Activated naive CD8-positive, alpha-beta T cell (primary cell): Measurements from ENCODE around the gene HIVEP3.
"Not testable (repeated sequence)": the region's sequence is repeated elsewhere in the genome, so short reads cannot be mapped to it uniquely, and the experiment has no call there.

Experiments
- H3K27ac Mint-ChIP-seq: one replicate; pipeline ENCODE4 v1.8.0; 2021; ENCODE audit warnings: mixed read lengths
- H3K27me3 Mint-ChIP-seq: one replicate; pipeline ENCODE4 v1.8.0; 2021; ENCODE audit warnings: mixed read lengths
- H3K36me3 Mint-ChIP-seq: one replicate; pipeline ENCODE4 v1.8.0; 2021; ENCODE audit warnings: mixed read lengths
- H3K4me1 Mint-ChIP-seq: one replicate; pipeline ENCODE4 v1.8.0; 2021; ENCODE audit warnings: low read depth, mixed read lengths
- H3K4me3 Mint-ChIP-seq: one replicate; pipeline ENCODE4 v1.8.0; 2021; ENCODE audit warnings: mild to moderate bottlenecking, mixed read lengths
- H3K9me3 Mint-ChIP-seq: one replicate; pipeline ENCODE4 v1.8.0; 2021; ENCODE audit warnings: low read depth, mixed read lengths

Gene HIVEP3

GRCh38 chr1:41710980-41711379 lies 207.7 kb downstream of the HIVEP3 start:
- Mint-ChIP-seq H3K27ac (no peak overlapping the region), H3K27me3 (no peaks in the 10 kb centered on the region), H3K4me3 (no peak overlapping the region), H3K36me3 (no peaks in the 10 kb centered on the region), H3K4me1 (peaks cover 4% of the 10 kb centered on the region), H3K9me3 (no peaks in the 10 kb centered on the region)

- H3K27me3 Mint-ChIP-seq = no peaks in the 10 kb centered on the region
- H3K4me1 Mint-ChIP-seq = peaks cover 2% of the 10 kb centered on the region
- H3K27ac Mint-ChIP-seq = no peak overlapping the region
- H3K4me3 Mint-ChIP-seq = no peak overlapping the region
- H3K36me3 Mint-ChIP-seq = no peaks in the 10 kb centered on the region
- H3K9me3 Mint-ChIP-seq = no peaks in the 10 kb centered on the region
Measured at GRCh38 chr1:41709873-41710272, 208.8 kb downstream of the HIVEP3 start.

GRCh38 chr1:41709331-41709730 lies 209.4 kb downstream of the HIVEP3 start:
- Mint-ChIP-seq H3K36me3 (no peaks in the 10 kb centered on the region), H3K4me1 (peaks cover 2% of the 10 kb centered on the region), H3K4me3 (no peak overlapping the region), H3K27me3 (no peaks in the 10 kb centered on the region), H3K9me3 (no peaks in the 10 kb centered on the region), H3K27ac (no peak overlapping the region)

- Mint-ChIP-seq H3K9me3 (no peaks in the 10 kb centered on the region), H3K36me3 (no peaks in the 10 kb centered on the region), H3K27ac (no peak overlapping the region), H3K4me1 (peaks cover 2% of the 10 kb centered on the region), H3K4me3 (no peak overlapping the region), H3K27me3 (no peaks in the 10 kb centered on the region)
Measured at GRCh38 chr1:41708332-41708731, 210.4 kb downstream of the HIVEP3 start.

GRCh38 chr1:41707793-41708192 lies 210.9 kb downstream of the HIVEP3 start:
- H3K9me3 Mint-ChIP-seq = no peaks in the 10 kb centered on the region
- H3K4me3 Mint-ChIP-seq = no peak overlapping the region
- no peaks in the 10 kb centered on the region for H3K27me3 Mint-ChIP-seq
- peaks cover 2% of the 10 kb centered on the region for H3K4me1 Mint-ChIP-seq
- no peaks in the 10 kb centered on the region for H3K36me3 Mint-ChIP-seq
- H3K27ac Mint-ChIP-seq = no peak overlapping the region

- H3K4me1 Mint-ChIP-seq = peaks cover 2% of the 10 kb centered on the region
- H3K36me3 Mint-ChIP-seq = no peaks in the 10 kb centered on the region
- H3K27me3 Mint-ChIP-seq = no peaks in the 10 kb centered on the region
- H3K4me3 Mint-ChIP-seq = no peak overlapping the region
- H3K27ac Mint-ChIP-seq = no peak overlapping the region
- H3K9me3 Mint-ChIP-seq = no peaks in the 10 kb centered on the region
Measured at GRCh38 chr1:41705798-41706197, 212.9 kb downstream of the HIVEP3 start.

GRCh38 chr1:41704196-41704595 lies 214.5 kb downstream of the HIVEP3 start:
- Mint-ChIP-seq H3K9me3 (no peaks in the 10 kb centered on the region), H3K27me3 (no peaks in the 10 kb centered on the region), H3K4me1 (peaks cover 4% of the 10 kb centered on the region), H3K27ac (no peak overlapping the region), H3K36me3 (no peaks in the 10 kb centered on the region), H3K4me3 (no peak overlapping the region)

- H3K27me3 Mint-ChIP-seq = no peaks in the 10 kb centered on the region
- no peak overlapping the region for H3K4me3 Mint-ChIP-seq
- H3K36me3 Mint-ChIP-seq = no peaks in the 10 kb centered on the region
- H3K4me1 Mint-ChIP-seq = peaks cover 9% of the 10 kb centered on the region
- H3K9me3 Mint-ChIP-seq = no peaks in the 10 kb centered on the region
- H3K27ac Mint-ChIP-seq = no peak overlapping the region
Measured at GRCh38 chr1:41702771-41703170, 216.0 kb downstream of the HIVEP3 start.

- H3K27me3 Mint-ChIP-seq = no peaks in the 10 kb centered on the region
- H3K9me3 Mint-ChIP-seq = no peaks in the 10 kb centered on the region
- H3K4me3 Mint-ChIP-seq = no peak overlapping the region
- H3K36me3 Mint-ChIP-seq = no peaks in the 10 kb centered on the region
- H3K27ac Mint-ChIP-seq = no peak overlapping the region
- H3K4me1 Mint-ChIP-seq = peaks cover 7% of the 10 kb centered on the region
Measured at GRCh38 chr1:41700986-41701535, 217.7 kb downstream of the HIVEP3 start.

GRCh38 chr1:41700581-41700980 lies 218.1 kb downstream of the HIVEP3 start:
- Mint-ChIP-seq H3K4me3 (no peak overlapping the region), H3K27me3 (no peaks in the 10 kb centered on the region), H3K27ac (no peak overlapping the region), H3K9me3 (no peaks in the 10 kb centered on the region), H3K4me1 (peaks cover 7% of the 10 kb centered on the region), H3K36me3 (no peaks in the 10 kb centered on the region)

GRCh38 chr1:41699861-41700248 lies 218.9 kb downstream of the HIVEP3 start:
- Mint-ChIP-seq H3K4me3 (no peak overlapping the region), H3K27ac (no peak overlapping the region), H3K36me3 (no peaks in the 10 kb centered on the region), H3K27me3 (no peaks in the 10 kb centered on the region), H3K9me3 (no peaks in the 10 kb centered on the region), H3K4me1 (peaks cover 7% of the 10 kb centered on the region)

GRCh38 chr1:41698916-41699860 lies 219.5 kb downstream of the HIVEP3 start:
- Mint-ChIP-seq H3K4me1 (peaks cover 7% of the 10 kb centered on the region), H3K9me3 (no peaks in the 10 kb centered on the region), H3K27me3 (no peaks in the 10 kb centered on the region), H3K27ac (no peak overlapping the region), H3K36me3 (no peaks in the 10 kb centered on the region), H3K4me3 (no peak overlapping the region)

- Mint-ChIP-seq H3K36me3 (no peaks in the 10 kb centered on the region), H3K27ac (no peak overlapping the region), H3K4me1 (peaks cover 10% of the 10 kb centered on the region), H3K9me3 (no peaks in the 10 kb centered on the region), H3K27me3 (no peaks in the 10 kb centered on the region), H3K4me3 (no peak overlapping the region)
Measured at GRCh38 chr1:41696381-41696780, 222.3 kb downstream of the HIVEP3 start.

GRCh38 chr1:41695118-41695745 lies 223.5 kb downstream of the HIVEP3 start:
- Mint-ChIP-seq H3K36me3 (no peaks in the 10 kb centered on the region), H3K27ac (no peak overlapping the region), H3K4me1 (peaks cover 13% of the 10 kb centered on the region), H3K4me3 (no peak overlapping the region), H3K27me3 (no peaks in the 10 kb centered on the region), H3K9me3 (no peaks in the 10 kb centered on the region)

- H3K9me3 Mint-ChIP-seq, H3K27ac Mint-ChIP-seq, H3K36me3 Mint-ChIP-seq, H3K27me3 Mint-ChIP-seq, H3K4me3 Mint-ChIP-seq: not testable (repeated sequence)
- peaks cover 15% of the 10 kb centered on the region for H3K4me1 Mint-ChIP-seq
Measured at GRCh38 chr1:41691966-41692365, 226.8 kb downstream of the HIVEP3 start.
